GM12874 (cell line): ENCODE measurements around the gene DNAJC5G.

Experiments
- CTCF ChIP-seq: IDR thresholded peaks from 2 replicates; pipeline ENCODE4 v1.5.1; 2011; ENCODE audit warnings: low read depth, mild to moderate bottlenecking, control low read depth, low read length, moderate library complexity; ENCODE audit not compliant: insufficient read depth

DNAJC5G gene

GRCh38 chr2:27316655-27317412 is 41.6 kb downstream of the DNAJC5G start:
- TF ChIP-seq CTCF = no peak

- TF ChIP-seq CTCF = no peak
These were observed 45.8 kb downstream of the DNAJC5G start for GRCh38 chr2:27320958-27321543.

- TF ChIP-seq CTCF = no peak
These were observed 47.1 kb downstream of the DNAJC5G start for GRCh38 chr2:27322301-27322765.

- no peak for TF ChIP-seq CTCF
These were observed 47.7 kb downstream of the DNAJC5G start, which contains the start of gene MPV17 for GRCh38 chr2:27322766-27323595. Gene MPV17, minus strand, starts transcription at chr2:27323097. Its CDS starts 580 bp downstream, at chr2:27322517.

- TF ChIP-seq CTCF = no peak
These were observed 48.5 kb downstream of the DNAJC5G start for GRCh38 chr2:27323596-27324285.

GRCh38 chr2:27324720-27325119 is 49.5 kb downstream of the DNAJC5G start:
- TF ChIP-seq CTCF = no peak
